Lower leg skin (tissue), 3 donors: ENCODE data around the gene GGTA1.

Source experiments
- CTCF ChIP-seq, 3 donors: fragments of 450-650 bp; IDR thresholded peaks; one replicate each; pipeline ENCODE4 v1.5.1; 2016; ENCODE audit warnings: antibody characterized with exemption in 3 of 3, mild to moderate bottlenecking in 3 of 3, moderate library complexity in 2 of 3
- POLR2A ChIP-seq, 2 donors: fragments of 450-650 bp; IDR thresholded peaks; one replicate each; pipeline ENCODE4 v1.6.1; 2016 to 2017; ENCODE audit warnings: antibody characterized with exemption in 2 of 2, mild to moderate bottlenecking in 1 of 2, moderate library complexity in 1 of 2

GRCh38 chr9:121439016-121439415, 60.6 kb downstream of the GGTA1 start:
- TF ChIP-seq CTCF (IDR thresholded peaks at IDR 0.05) (no peak), POLR2A (IDR thresholded peaks at IDR 0.05) (no peak)
